Karpas-422 (cell line): Measurements from ENCODE around the gene PTPN2. TPM values are rescaled to one million over a fixed set of nuclear protein-coding genes. Genes with fewer than 3 reads are reported as not detected.
A peak's percentile ranks its signal among the peaks of the same experiment; 100 is the strongest.

ENCODE experiments used
- DNase-seq: peaks from one replicate; pipeline ENCODE4 v3.0.0-alpha.2; 2015
- H2AFZ ChIP-seq: fragments of 200-600 bp; sonication (generic); 2 replicates; pipeline ENCODE4 v1.6.1; 2014; ENCODE audit warnings: antibody characterized with exemption, low read length, mixed read lengths
- H3K27ac ChIP-seq: fragments of 200-600 bp; sonication (generic); 2 replicates; pipeline ENCODE4 v1.5.1; 2014; ENCODE audit warnings: mild to moderate bottlenecking, low read length, moderate library complexity
- H3K27me3 ChIP-seq: fragments of 200-600 bp; sonication (generic); 2 replicates; pipeline ENCODE4 v1.6.1; 2014; ENCODE audit warnings: low read length, mixed read lengths
- H3K36me3 ChIP-seq: fragments of 200-600 bp; sonication (generic); 2 replicates; pipeline ENCODE4 v1.6.1; 2014; ENCODE audit warnings: low read length, mixed read lengths; ENCODE audit not compliant: insufficient read depth
- H3K4me1 ChIP-seq: fragments of 200-600 bp; sonication (generic); 2 replicates; pipeline ENCODE4 v1.6.1; 2014; ENCODE audit warnings: mild to moderate bottlenecking, low read length, mixed read lengths
- H3K4me2 ChIP-seq: fragments of 200-600 bp; sonication (generic); 2 replicates; pipeline ENCODE4 v1.6.1; 2014; ENCODE audit warnings: low read length, low read depth, mild to moderate bottlenecking; ENCODE audit not compliant: poor library complexity, severe bottlenecking
- H3K4me3 ChIP-seq: fragments of 200-600 bp; sonication (generic); 2 replicates; pipeline ENCODE4 v1.5.1; 2014; ENCODE audit warnings: mild to moderate bottlenecking, antibody characterized with exemption, low read length, mixed read lengths
- H3K79me2 ChIP-seq: fragments of 200-600 bp; sonication (generic); 2 replicates; pipeline ENCODE4 v1.6.1; 2014; ENCODE audit warnings: mild to moderate bottlenecking, low read length, mixed read lengths
- H3K9ac ChIP-seq: fragments of 200-600 bp; sonication (generic); 2 replicates; pipeline ENCODE4 v1.6.0; 2014; ENCODE audit warnings: low read length
- H3K9me2 ChIP-seq: fragments of 200-600 bp; sonication (generic), shearing (Covaris generic); replicated peaks from 2 replicates; pipeline ENCODE4 v1.6.0; 2014; ENCODE audit warnings: mild to moderate bottlenecking, low read length, moderate library complexity; ENCODE audit not compliant: insufficient read depth
- H3K9me3 ChIP-seq: fragments of 300-700, 200-600 bp; sonication (generic); 2 replicates; pipeline ENCODE4 v1.6.1; 2014; ENCODE audit warnings: low read length, mixed read lengths
- H4K20me1 ChIP-seq: fragments of 200-600 bp; sonication (generic); 2 replicates; pipeline ENCODE4 v1.6.1; 2014; ENCODE audit warnings: mild to moderate bottlenecking, antibody characterized with exemption, low read length, low read depth; ENCODE audit not compliant: insufficient read depth
- small RNA-seq: library from RNA; depleted of rRNA; stranded (forward); fragments of <200 nt; gene quantifications from one replicate; pipeline ENCODE3, GENCODE V24; 2014
- total RNA-seq: library from RNA; depleted of rRNA; stranded (reverse); fragments of >200 nt; shearing (Covaris generic); gene quantifications from 2 replicates; pipeline ENCODE4 v1.2.3, GENCODE V29; 2014; ENCODE audit warnings: low replicate concordance; rRNA removed

Gene PTPN2
- total RNA-seq, 1 experiment from 2014 or later, result 72.2 TPM

DNA sequence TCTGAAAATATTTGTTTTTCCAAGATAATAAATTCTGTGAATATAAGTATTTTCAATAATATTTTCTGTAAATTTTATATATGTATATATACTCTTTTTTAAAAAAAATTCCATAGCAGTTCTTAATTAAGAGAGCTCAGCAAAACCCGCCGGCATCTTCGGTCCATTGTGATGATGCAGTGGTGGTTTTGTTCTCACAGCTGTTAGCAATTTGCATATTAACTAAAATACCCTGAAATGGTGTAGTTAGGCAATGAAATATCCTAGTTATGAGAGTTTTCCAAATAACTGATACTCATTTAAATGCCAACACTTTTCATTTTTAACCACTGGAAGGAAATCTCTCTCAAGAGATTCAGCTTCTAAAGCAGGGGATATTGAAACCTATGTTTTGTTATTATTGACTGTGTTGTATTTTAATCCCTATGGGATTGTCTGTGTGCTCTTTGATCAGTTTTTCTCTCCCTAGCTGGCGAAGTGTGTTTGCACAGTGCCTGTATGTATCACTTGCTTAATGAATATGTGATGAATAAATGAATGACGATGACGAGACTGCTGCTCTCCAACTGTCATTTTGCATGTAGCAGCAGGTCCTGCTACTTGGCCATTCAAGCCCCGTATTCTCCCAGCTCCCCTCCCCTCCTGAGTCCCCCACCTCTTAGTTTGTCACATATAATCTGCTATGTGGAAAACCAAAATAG lies 138.8 kb downstream of the PTPN2 start:
- Histone ChIP-seq H3K27me3 (no peaks in the 10 kb centered on the region), H3K4me1 (peaks cover 10% of the 10 kb centered on the region; the same call in 1 of the 2 replicates), H3K9me3 (no peaks in the 10 kb centered on the region), H3K4me3 (no peak overlapping the region), H2AFZ (no peak overlapping the region), H3K79me2 (no peaks in the 10 kb centered on the region), H3K9ac (no peak overlapping the region), H4K20me1 (no peaks in the 10 kb centered on the region), H3K9me2 (no peaks in the 10 kb centered on the region), H3K36me3 (no peaks in the 10 kb centered on the region), H3K4me2 (no peak overlapping the region), H3K27ac (no peak overlapping the region)
- DNase-seq, result no peak

- Histone ChIP-seq H3K9me3 (no peaks in the 10 kb centered on the region), H3K9me2 (no peaks in the 10 kb centered on the region)
Measured at GRCh38 chr18:12744103-12744502, 139.9 kb downstream of the PTPN2 start.

GRCh38 chr18:12742453-12742852 lies 141.6 kb downstream of the PTPN2 start:
- H2AFZ ChIP-seq, result no peak overlapping the region
- H3K9me3 ChIP-seq, result no peaks in the 10 kb centered on the region
- H3K27me3 ChIP-seq, result no peaks in the 10 kb centered on the region
- peaks cover 6% of the 10 kb centered on the region; the same call in 1 of the 2 replicates for H3K4me1 ChIP-seq
- no peaks in the 10 kb centered on the region for H3K79me2 ChIP-seq
- no peaks in the 10 kb centered on the region for H3K9me2 ChIP-seq
- no peak overlapping the region for H3K9ac ChIP-seq
- H3K4me2 ChIP-seq, result no peak overlapping the region
- no peak overlapping the region for H3K4me3 ChIP-seq
- no peak for DNase-seq
- H3K27ac ChIP-seq, result no peak overlapping the region
- no peaks in the 10 kb centered on the region for H3K36me3 ChIP-seq
- H4K20me1 ChIP-seq, result no peaks in the 10 kb centered on the region

More at GRCh38 chr18:12744103-12744502, 139.9 kb downstream of the PTPN2 start:
- H4K20me1 ChIP-seq, result no peaks in the 10 kb centered on the region
- no peak overlapping the region for H3K4me2 ChIP-seq
- H3K27me3 ChIP-seq, result no peaks in the 10 kb centered on the region
- H3K4me3 ChIP-seq, result no peak overlapping the region
- no peak overlapping the region for H3K27ac ChIP-seq
- no peaks in the 10 kb centered on the region for H3K36me3 ChIP-seq
- peaks cover 6% of the 10 kb centered on the region; the same call in 1 of the 2 replicates for H3K4me1 ChIP-seq
- DNase-seq, result peak; percentile 81
- H3K79me2 ChIP-seq, result no peaks in the 10 kb centered on the region
- H3K9ac ChIP-seq, result no peak overlapping the region
- no peak overlapping the region for H2AFZ ChIP-seq

Small RNA genes within 50 kb of the gene (small RNA-seq; reads per million reads assigned to genes)
- not detected for gene RF00019

Other genes starting within 250 kb of the PTPN2 start
- 2.5 and 7.3 TPM in 2 replicates for gene SPIRE1, start 226.1 kb downstream of the PTPN2 start, total RNA-seq
- 13.1 and 13.5 TPM in 2 replicates for gene CEP76, start 181.5 kb downstream of the PTPN2 start, total RNA-seq
- 51.1 and 125 TPM in 2 replicates for gene PSMG2, start 181.2 kb downstream of the PTPN2 start, total RNA-seq
- 58.8 and 64.4 TPM in 2 replicates for gene SEH1L, start 63.8 kb upstream of the PTPN2 start, total RNA-seq
- gene CEP192, start 107.1 kb upstream of the PTPN2 start, total RNA-seq, result 28.9 and 37.9 TPM in 2 replicates